Measurements from ENCODE around the gene AHCY. TPM values are rescaled to one million over a fixed set of nuclear protein-coding genes. Genes with fewer than 3 reads are reported as not detected.
"Not testable (repeated sequence)": the region's sequence is repeated elsewhere in the genome, so short reads cannot be mapped to it uniquely, and the experiment has no call there.

Gene AHCY
- total and polyA plus RNA-seq, 2 of the 4 experiments (the other 2 are of a cell fraction): 138 to 210 TPM

DNA sequence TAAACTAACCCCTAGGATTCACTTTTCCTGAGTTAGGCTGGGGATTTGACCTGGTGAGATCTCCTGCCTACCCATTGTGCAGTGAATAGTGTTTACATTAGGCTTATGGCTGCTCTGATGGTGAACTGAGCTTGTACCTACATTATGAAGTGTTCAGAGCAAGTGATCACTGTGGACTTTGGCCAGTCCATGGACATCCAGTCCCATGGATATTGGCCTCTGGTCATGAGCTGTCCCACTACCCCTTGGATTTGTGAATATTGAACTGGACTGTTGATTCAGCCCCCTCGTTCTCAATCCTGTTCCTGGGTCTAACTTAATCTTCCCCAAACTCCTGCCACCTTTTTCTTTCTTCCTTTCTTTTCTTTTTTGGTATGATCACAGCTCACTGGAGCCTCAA lies 48.2 kb downstream of the AHCY start:
- peaks cover under 1% of the 10 kb centered on the region; the same call in 1 of the 2 replicates for H3K4me1 ChIP-seq (ENCODE audit: control insufficient read depth, insufficient read depth, low read length)
- no peak overlapping the region for H2BK15ac ChIP-seq (ENCODE audit: low read depth, low read length)
- no peaks in the 10 kb centered on the region for H3K27me3 ChIP-seq (ENCODE audit: control insufficient read depth, insufficient read depth, low read length)
- no TSS peak for BruUV-seq (replicated peaks)
- dilution Hi-C loops (cut with HindIII; ENCODE audit: low sequenced_read_pairs, unreplicated experiment) (no loop called here), in situ Hi-C loops (cut with MboI; ENCODE audit: low sequenced_read_pairs) (loop anchor here (5.0 kb wide), 1 partner anchor 63 kb away; no protein-coding TSS in a partner anchor), intact Hi-C loops (cut with micrococcal nuclease) (no loop called here)
- H3K56ac ChIP-seq (ENCODE audit: extremely low read depth, insufficient read depth, low read length): no peak overlapping the region
- ChIA-PET CTCF (interaction anchor here (0.7 kb wide), 2 partner anchors 39 to 785 kb away, joined by 3 read pairs; no protein-coding TSS in a partner anchor), POLR2A (ENCODE audit: unreplicated experiment) (no interaction called here)
- H3K36me3 ChIP-seq (ENCODE audit: control insufficient read depth, insufficient read depth, low read length): no peaks in the 10 kb centered on the region
- no peak overlapping the region for H2AFZ ChIP-seq (replicated peaks; ENCODE audit: low read length, poor library complexity)
- H3K18ac ChIP-seq (ENCODE audit: low read depth, low read length): no peak overlapping the region
- no peak overlapping the region for H2BK20ac ChIP-seq (ENCODE audit: low read depth, low read length)
- ATAC-seq (ENCODE audit: low read depth): no peak
- no peak overlapping the region for H2AK5ac ChIP-seq (ENCODE audit: low read depth, low read length)
- H3K9me1 ChIP-seq (ENCODE audit: insufficient read depth, low read length): 0 out of 2 replicates have a peak, but pooled peaks cover under 1% of the 10 kb centered on the region
- H4K8ac ChIP-seq (ENCODE audit: low read depth in 2 of 2, low read length in 2 of 2): no peak overlapping the region
- no peak overlapping the region for H3K4ac ChIP-seq (ENCODE audit: low read depth, low read length)
- no CpG with 5 or more reads among the region's 1 CpG for whole genome bisulfite sequencing, 2 experiments (ENCODE audit: extremely low coverage in 2 of 2, insufficient read length in 1 of 2)
- H4K91ac ChIP-seq (ENCODE audit: insufficient read depth, low read depth, low read length): no peak overlapping the region
- H3K79me1 ChIP-seq (ENCODE audit: low read depth in 1 of 2, low read length in 2 of 2): no peaks in the 10 kb centered on the region
- H2BK5ac ChIP-seq (ENCODE audit: low read depth, low read length, poor library complexity, severe bottlenecking): no peak overlapping the region
- no peak for DNase-seq
- no peak overlapping the region for H3K4me3 ChIP-seq (ENCODE audit: insufficient read depth, low read depth, low read length)
- no peak overlapping the region for H3K9ac ChIP-seq (ENCODE audit: low read depth, low read length)
- H4K20me1 ChIP-seq (ENCODE audit: insufficient read depth, low read length): no peaks in the 10 kb centered on the region
- H3K4me2 ChIP-seq (ENCODE audit: low read depth, low read length): no peak overlapping the region
- H4K5ac ChIP-seq (ENCODE audit: low read depth, low read length): no peak overlapping the region
- H3K9me3 ChIP-seq (ENCODE audit: control insufficient read depth, insufficient read depth, low read length): no peaks in the 10 kb centered on the region
- no peak overlapping the region for H3K14ac ChIP-seq (replicated peaks; ENCODE audit: low read depth, low read length)
- H3K27ac ChIP-seq (ENCODE audit: insufficient read depth, low read length): no peak overlapping the region
- no peak overlapping the region for H2AK9ac ChIP-seq (replicated peaks; ENCODE audit: low read depth, low read length, poor library complexity)
- H2BK120ac ChIP-seq (ENCODE audit: low read depth, low read length): no peak overlapping the region
- TF ChIP-seq RAD21 (IDR thresholded peaks at IDR 0.05; ENCODE audit: low read length) (no peak), MXI1 (IDR thresholded peaks at IDR 0.05; ENCODE audit: borderline replicate concordance, low read depth, low read length) (no peak), MAFK (IDR thresholded peaks at IDR 0.05; ENCODE audit: low read depth, low read length) (no peak), SMC3 (IDR thresholded peaks at IDR 0.05; ENCODE audit: low read depth, low read length) (no peak), NFE2L2 (IDR thresholded peaks at IDR 0.05; ENCODE audit: low read depth, low read length) (no peak), RCOR1 (IDR thresholded peaks at IDR 0.05; ENCODE audit: insufficient replicate concordance, low read length) (no peak), FOS (IDR thresholded peaks at IDR 0.05; ENCODE audit: low read depth, low read length) (no peak), MAZ (IDR thresholded peaks at IDR 0.05; ENCODE audit: borderline replicate concordance, low read depth, low read length) (no peak), CHD1 (IDR thresholded peaks at IDR 0.05; ENCODE audit: low read depth, low read length) (no peak), CEBPB (IDR thresholded peaks at IDR 0.05; ENCODE audit: low read depth, low read length) (no peak)
- H3K23ac ChIP-seq (ENCODE audit: low read depth, low read length): no peak overlapping the region

DNA sequence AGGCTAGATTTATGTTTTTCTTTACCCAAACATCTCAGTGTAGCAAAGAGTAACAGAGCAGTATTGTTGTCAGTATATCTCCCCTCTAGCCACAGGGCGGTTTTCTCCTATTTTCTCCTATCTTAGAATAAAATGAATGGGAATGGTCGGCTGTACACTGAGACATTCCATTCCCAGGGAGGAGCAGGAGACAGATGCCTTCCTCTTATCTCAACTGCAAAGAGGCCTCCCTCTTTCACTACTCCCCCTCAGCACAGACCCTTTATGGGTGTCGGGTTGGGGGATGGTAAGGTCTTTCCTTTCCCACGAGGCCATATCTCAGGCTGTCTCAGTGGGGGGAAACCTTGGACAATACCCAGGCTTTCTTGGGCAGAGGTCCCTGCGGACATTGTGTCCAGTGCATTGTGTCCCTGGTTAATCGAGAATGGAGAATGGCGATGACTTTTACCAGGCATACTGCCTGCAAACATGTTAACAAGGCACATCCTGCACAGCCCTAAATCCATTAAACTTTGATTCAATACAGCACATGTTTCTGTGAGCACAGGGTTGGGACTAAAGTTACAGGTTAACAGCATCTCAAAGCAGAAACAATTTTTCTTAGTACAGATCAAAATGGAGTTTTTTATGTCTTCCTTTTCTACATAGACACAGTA lies 50.6 kb downstream of the AHCY start:
- H3K56ac ChIP-seq (ENCODE audit: extremely low read depth, insufficient read depth, low read length); H3K27me3 ChIP-seq (ENCODE audit: control insufficient read depth, insufficient read depth, low read length); H2AK5ac ChIP-seq (ENCODE audit: low read depth, low read length); H2BK20ac ChIP-seq (ENCODE audit: low read depth, low read length); H3K14ac ChIP-seq (replicated peaks; ENCODE audit: low read depth, low read length); H4K5ac ChIP-seq (ENCODE audit: low read depth, low read length); H2BK5ac ChIP-seq (ENCODE audit: low read depth, low read length, poor library complexity, severe bottlenecking); H3K18ac ChIP-seq (ENCODE audit: low read depth, low read length); H3K9me3 ChIP-seq (ENCODE audit: control insufficient read depth, insufficient read depth, low read length); intact Hi-C loops (cut with micrococcal nuclease); H3K9me1 ChIP-seq (ENCODE audit: insufficient read depth, low read length); H3K4me2 ChIP-seq (ENCODE audit: low read depth, low read length); BruUV-seq (replicated peaks); dilution Hi-C loops (cut with HindIII; ENCODE audit: low sequenced_read_pairs, unreplicated experiment); H2BK120ac ChIP-seq (ENCODE audit: low read depth, low read length); H3K9ac ChIP-seq (ENCODE audit: low read depth, low read length); H2BK15ac ChIP-seq (ENCODE audit: low read depth, low read length); CTCF ChIA-PET; H3K23ac ChIP-seq (ENCODE audit: low read depth, low read length); POLR2A ChIA-PET (ENCODE audit: unreplicated experiment); H4K8ac ChIP-seq (ENCODE audit: low read depth in 2 of 2, low read length in 2 of 2); H4K91ac ChIP-seq (ENCODE audit: insufficient read depth, low read depth, low read length); H4K20me1 ChIP-seq (ENCODE audit: insufficient read depth, low read length); H2AK9ac ChIP-seq (replicated peaks; ENCODE audit: low read depth, low read length, poor library complexity); ATAC-seq (ENCODE audit: low read depth); DNase-seq; H3K4ac ChIP-seq (ENCODE audit: low read depth, low read length); H3K4me3 ChIP-seq (ENCODE audit: insufficient read depth, low read depth, low read length); H3K79me1 ChIP-seq (ENCODE audit: low read depth in 1 of 2, low read length in 2 of 2); H3K36me3 ChIP-seq (ENCODE audit: control insufficient read depth, insufficient read depth, low read length); H3K27ac ChIP-seq (ENCODE audit: insufficient read depth, low read length); H2AFZ ChIP-seq (replicated peaks; ENCODE audit: low read length, poor library complexity); H3K4me1 ChIP-seq (ENCODE audit: control insufficient read depth, insufficient read depth, low read length): not testable (repeated sequence)
- in situ Hi-C loops (cut with MboI; ENCODE audit: low sequenced_read_pairs): loop anchor here (5.0 kb wide), 1 partner anchor 60 kb away; no protein-coding TSS in a partner anchor
- 80% methylated on average over 2 of the region's 7 CpGs; no CpG with 5 or more reads in 1 of the 2 experiments for WGBS, 2 experiments (ENCODE audit: extremely low coverage in 2 of 2, insufficient read length in 1 of 2)

Data from IMR-90 (cell line).